T-helper 22 cell (primary cell): Measurements from ENCODE around the gene ELOA2.
"Not testable (repeated sequence)": the region's sequence is repeated elsewhere in the genome, so short reads cannot be mapped to it uniquely, and the experiment has no call there.

Source experiments
- DNase-seq: peaks from one replicate; pipeline ENCODE4 v3.0.0-alpha.2; 2020; ENCODE audit warnings: low read depth

The ELOA2 gene, protein sequence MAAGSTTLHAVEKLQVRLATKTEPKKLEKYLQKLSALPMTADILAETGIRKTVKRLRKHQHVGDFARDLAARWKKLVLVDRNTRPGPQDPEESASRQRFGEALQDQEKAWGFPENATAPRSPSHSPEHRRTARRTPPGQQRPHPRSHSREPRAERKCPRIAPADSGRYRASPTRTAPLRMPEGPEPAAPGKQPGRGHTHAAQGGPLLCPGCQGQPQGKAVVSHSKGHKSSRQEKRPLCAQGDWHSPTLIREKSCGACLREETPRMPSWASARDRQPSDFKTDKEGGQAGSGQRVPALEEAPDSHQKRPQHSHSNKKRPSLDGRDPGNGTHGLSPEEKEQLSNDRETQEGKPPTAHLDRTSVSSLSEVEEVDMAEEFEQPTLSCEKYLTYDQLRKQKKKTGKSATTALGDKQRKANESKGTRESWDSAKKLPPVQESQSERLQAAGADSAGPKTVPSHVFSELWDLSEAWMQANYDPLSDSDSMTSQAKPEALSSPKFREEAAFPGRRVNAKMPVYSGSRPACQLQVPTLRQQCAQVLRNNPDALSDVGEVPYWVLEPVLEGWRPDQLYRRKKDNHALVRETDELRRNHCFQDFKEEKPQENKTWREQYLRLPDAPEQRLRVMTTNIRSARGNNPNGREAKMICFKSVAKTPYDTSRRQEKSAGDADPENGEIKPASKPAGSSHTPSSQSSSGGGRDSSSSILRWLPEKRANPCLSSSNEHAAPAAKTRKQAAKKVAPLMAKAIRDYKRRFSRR

DNA sequence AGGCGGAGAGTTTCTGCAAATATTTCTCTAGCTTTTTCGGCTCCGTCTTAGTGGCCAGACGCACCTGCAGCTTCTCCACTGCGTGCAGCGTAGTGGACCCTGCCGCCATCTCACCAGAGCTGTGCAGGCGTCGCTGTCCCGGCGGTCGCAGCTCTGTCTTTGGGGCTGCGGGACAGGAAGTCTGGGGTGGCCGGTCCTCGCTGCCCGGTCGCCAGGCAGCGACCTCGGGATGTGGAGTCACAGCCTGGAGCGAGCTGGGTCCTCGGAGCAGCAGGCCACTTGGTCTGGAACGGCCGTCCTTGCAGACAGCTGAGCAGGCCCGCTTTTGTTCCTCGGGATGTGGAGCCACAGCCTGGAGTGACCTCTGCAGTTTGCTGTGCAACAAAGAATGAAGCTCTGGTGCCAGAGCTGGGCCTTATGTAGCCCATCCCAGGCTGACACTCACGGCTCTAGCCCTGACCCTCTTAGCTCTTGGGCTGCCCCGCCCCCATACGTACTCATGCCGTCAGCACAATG is at the start of gene ELOA2:
Gene ELOA2, minus strand, starts transcription at position 466 of the 516 bp plus-strand sequence. Its CDS starts 357 bp downstream, at position 109.
- DNase-seq = no peak

DNA sequence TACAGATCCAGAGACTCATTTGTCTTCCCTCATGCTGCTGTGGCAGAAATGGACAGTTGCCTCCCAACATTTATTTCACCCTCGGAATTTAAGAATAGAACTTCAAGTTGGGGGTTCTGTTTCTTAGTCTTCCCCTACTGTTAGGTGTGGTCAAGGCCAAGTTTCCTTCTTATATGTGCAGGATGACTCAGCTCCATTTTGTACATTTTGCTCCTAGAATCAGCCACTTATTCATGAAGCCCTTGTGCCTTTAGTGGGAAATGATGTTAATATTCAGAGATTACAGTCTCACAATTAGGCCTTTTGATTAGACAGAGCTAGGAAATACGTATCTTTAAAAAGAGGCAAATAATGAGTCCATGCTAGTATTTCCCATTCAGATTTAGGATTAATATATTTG is 46.2 kb upstream of the ELOA2 start:
- no peak for DNase-seq

DNA sequence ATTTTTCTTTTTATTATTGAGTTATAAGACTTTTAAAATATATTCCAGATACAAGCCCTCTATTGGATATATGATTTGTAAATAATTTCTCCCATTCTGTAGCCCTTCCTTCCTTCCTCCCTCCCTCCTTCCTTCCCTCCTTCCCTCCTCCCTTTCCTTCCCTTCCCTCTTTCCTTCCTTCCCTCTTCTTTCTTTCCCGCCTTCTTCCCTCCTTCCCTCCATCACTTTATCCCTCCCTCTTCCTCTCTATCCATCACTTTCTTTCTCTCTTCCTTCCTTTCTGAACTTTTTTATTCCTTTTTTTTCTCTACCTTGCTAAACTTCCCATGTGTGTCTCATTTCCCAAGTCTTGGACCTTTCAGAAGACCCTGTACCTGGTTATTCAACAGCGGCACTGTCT is 45.5 kb upstream of the ELOA2 start:
- no peak for DNase-seq

GRCh38 chr18:47077111-47077510 is 41.7 kb upstream of the ELOA2 start:
- no peak for DNase-seq

GRCh38 chr18:47075098-47075883 is 39.9 kb upstream of the ELOA2 start:
- no peak for DNase-seq

- no peak for DNase-seq
Measured at GRCh38 chr18:47067648-47068047, 32.2 kb upstream of the ELOA2 start.

GRCh38 chr18:47063096-47063495 is 27.7 kb upstream of the ELOA2 start:
- DNase-seq = no peak

- DNase-seq = no peak
Measured at GRCh38 chr18:47062471-47062870, 27.1 kb upstream of the ELOA2 start.

DNA sequence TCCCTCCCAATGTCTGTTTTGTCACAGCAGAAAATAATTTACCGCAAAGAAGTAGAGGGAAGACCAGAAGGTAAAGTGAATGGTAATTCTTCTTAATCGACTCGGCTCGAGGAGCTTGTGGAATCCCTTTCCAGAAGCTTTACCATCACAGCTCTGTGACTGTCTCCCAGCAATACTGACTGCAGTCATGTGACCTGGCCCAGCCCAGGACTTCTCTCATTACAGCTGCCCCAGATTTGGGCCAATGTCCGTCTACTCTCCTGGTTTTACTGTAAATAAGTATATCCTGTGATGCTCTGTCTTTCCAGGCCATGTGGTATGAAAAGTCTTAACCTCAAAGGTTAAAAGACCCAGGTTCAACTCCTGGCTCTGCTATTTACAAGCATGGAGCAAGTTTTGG is 18.9 kb upstream of the ELOA2 start:
- no peak for DNase-seq

DNA sequence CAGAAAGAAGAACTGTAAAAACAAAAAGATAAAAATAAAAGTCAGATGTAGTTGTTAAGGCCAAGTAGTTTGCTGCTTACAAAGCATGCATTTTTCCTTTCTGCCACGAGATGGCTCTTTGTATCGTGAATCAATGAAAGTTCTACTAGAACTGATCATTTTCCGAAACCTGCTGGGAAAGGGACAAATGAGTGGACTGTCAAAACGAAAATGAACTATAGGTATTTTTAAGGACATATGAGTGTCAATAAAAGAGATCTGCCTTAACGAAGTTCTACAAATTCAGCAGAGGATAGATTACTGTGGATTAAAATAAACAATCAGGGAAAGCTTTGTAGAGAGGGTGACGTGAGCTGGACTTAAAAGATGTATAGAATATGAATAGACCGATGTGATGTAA is 15.0 kb upstream of the ELOA2 start:
- DNase-seq = no peak

- no peak for DNase-seq
Measured at GRCh38 chr18:47040982-47041381, 5.6 kb upstream of the ELOA2 start.

- no peak for DNase-seq
Measured at GRCh38 chr18:47036927-47037578, 1.6 kb upstream of the ELOA2 start.

DNA sequence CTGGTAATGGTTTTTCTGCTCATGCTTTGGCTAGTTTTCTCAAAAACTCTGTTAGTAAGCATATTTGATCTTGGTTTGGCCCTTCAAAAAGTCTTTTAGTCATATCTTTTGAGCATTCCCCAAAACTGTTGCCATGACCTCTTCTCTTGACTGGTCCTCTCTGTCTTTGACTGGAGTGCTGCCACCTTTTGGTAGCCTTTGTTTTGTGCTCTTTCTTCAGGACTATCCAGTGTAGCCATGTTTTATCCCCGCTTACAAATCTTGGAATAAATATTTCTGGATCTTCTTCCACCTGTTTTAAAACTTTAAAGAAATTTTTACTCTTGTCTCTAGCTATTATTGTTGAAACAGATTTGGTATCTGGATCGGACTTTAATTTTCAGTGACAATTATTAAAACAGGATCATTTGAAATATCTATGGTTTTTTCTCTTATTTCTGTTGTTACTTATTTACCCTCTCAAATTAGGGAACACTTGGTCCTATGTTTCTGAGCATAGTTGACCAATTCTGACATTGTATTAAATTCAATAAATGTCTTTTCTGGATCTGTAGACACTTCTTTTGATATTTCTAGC is 965 bp upstream of the ELOA2 start:
- DNase-seq = no peak

GRCh38 chr18:47034591-47034990 is 830 bp downstream of the ELOA2 start:
- not testable (repeated sequence) for DNase-seq

DNA sequence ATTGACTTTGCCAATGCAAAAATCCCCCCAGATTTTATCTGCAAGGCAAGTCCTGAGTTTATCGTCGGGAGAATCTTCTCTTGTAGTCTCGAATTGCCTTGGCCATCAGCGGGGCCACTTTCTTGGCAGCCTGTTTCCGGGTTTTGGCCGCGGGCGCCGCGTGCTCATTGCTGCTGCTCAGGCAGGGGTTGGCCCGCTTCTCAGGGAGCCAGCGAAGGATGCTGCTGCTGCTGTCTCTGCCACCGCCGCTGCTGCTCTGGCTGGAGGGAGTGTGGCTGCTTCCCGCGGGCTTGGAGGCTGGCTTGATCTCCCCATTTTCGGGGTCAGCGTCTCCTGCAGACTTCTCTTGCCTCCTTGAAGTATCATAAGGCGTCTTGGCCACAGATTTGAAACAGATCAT is 2.5 kb downstream of the ELOA2 start:
- DNase-seq = no peak

DNA sequence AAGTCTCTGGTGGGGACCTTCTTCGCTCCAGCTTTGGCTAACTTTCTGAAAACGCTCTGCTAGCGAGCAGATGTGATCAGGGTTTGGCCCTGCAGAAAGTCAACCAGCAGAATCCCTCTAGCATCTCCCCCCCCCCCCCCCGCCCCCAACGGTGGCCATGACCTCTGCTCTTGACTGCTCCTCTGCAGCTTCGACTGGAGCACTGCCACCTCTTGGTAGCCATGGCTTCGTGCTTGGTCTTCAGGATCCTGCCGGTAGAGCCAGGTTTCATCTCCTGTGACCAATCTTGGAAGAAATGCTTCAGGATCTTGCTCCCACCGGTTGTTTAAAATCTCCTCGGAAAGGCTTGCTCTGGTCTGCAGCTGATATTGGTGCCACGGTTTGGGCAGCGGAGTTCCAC is 4.5 kb downstream of the ELOA2 start:
- DNase-seq = not testable (repeated sequence)

DNA sequence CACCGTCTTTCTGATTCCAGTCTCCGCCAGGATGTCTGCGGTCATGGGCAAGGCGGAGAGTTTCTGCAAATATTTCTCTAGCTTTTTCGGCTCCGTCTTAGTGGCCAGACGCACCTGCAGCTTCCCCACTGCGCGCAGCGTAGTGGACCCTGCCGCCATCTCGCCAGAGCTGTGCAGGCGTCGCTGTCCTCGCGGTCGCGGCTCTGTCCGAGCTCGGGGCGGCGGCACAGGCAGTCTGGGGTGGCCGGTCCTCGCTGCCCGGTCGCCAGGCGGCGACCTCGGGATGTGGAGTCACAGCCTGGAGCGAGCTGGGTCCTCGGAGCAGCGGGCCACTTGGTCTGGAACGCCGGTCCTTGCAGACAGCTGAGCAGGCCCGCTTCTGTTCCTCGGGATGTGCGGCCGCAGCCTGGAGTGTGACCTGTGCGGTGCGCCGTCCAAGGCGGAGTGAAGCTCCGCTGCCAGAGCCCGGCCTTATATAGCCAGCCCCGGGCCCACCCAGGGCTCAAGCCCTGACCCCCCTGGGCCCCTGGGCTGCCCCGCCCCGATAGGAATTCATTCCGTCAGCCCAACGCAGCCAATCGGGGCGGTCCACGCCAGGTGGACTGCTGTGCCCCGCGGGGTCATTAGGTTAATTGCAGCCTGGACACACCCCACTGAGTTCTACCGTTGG is 5.6 kb downstream of the ELOA2 start:
- DNase-seq = not testable (repeated sequence)

DNA sequence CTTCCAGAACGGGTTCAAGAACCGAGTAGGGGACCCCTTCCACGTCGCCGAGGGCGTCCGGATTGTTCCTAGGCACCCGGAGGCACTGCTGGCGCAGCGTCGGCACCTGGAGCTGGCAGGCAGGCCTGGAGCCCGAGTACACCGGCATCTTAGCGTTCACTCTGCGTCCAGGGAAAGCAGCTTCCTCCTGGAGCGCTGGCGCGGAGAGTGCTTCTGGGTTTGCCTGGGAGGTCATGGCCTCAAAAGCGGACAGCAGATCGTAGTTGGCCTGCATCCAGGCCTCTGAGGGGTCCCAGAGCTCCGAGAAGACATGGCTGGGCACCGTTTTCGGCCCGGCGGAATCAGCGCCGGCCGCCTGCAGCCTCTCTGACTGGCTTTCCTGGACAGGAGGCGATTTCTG is 6.7 kb downstream of the ELOA2 start:
- DNase-seq = not testable (repeated sequence)

DNA sequence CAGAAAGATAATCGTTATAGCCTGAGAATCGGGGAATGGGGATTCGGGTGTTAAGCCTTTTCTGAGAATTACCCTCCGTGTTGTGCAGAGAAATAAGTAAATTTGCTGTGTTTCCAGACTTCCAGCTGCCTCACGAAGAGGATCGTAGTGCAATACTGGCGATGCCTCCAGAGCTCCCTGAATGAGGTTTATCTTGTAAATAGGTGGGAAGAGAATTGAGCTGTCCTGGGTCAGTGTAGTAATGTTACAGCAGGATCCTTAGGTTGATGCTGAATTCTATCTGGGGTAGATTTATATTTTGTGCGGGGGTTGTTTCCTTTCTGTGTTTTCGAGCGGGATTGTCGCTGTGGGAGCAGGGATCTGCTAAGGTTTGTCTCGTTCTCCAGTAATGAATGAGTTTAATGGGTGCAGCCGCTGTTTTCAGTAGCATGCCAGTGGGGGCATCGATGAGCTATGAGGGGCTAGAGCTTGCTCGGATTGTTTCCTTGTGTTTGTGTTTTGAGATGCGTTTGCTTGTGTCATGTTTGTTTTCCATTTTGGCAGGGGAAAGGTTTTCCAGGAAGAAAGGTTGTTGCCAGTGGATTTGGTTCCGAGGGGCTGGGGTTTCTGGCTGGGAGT is 9.8 kb downstream of the ELOA2 start:
- DNase-seq = not testable (repeated sequence)

- not testable (repeated sequence) for DNase-seq
Measured at GRCh38 chr18:47023769-47024465, 11.5 kb downstream of the ELOA2 start.
